Measurements from ENCODE around the gene ADPRH. TPM values are rescaled to one million over a fixed set of nuclear protein-coding genes. Genes with fewer than 3 reads are reported as not detected.

ADPRH gene
- total RNA-seq, 1 donor from 2014 or later = 6.0 TPM

GRCh38 chr3:119637679-119638477 is 58.6 kb downstream of the ADPRH start:
- TF ChIP-seq CTCF (conservative IDR thresholded peaks at IDR 0.05; ENCODE audit: low read depth, low read length) = no peak
- DNase-seq (ENCODE audit: low read depth) = peak; percentile 74
- H3K4me3 ChIP-seq (ENCODE audit: low read depth, low read length) = peak overlapping the region; percentile 7

Other genes with a start within 250 kb of the ADPRH start
- gene TMEM39A, start 115.9 kb upstream of the ADPRH start, total RNA-seq = 17.4 and 28.2 TPM in 2 replicates
- gene POGLUT1, start 110.5 kb upstream of the ADPRH start, total RNA-seq = 7.2 and 10.8 TPM in 2 replicates
- gene TIMMDC1, start 80.9 kb upstream of the ADPRH start, total RNA-seq = 72.2 and 85.3 TPM in 2 replicates
- not detected in 2 replicates for gene CD80, start 19.9 kb upstream of the ADPRH start, total RNA-seq
- 0.14 and 0.52 TPM in 2 replicates for gene PLA1A, start 18.4 kb downstream of the ADPRH start, total RNA-seq
- 0.06 and 0.51 TPM in 2 replicates for gene POPDC2, start 81.1 kb downstream of the ADPRH start, total RNA-seq
- 45.3 and 91.1 TPM in 2 replicates for gene COX17, start 97.9 kb downstream of the ADPRH start, total RNA-seq
- gene CFAP91, start 123.5 kb downstream of the ADPRH start, total RNA-seq = 2.1 and 2.2 TPM in 2 replicates
- 0.14 and 0.69 TPM in 2 replicates for gene NR1I2, start 202.6 kb downstream of the ADPRH start, total RNA-seq